NCI-H128 (cell line): ENCODE results near the gene ARFGEF3.
"Not testable (repeated sequence)": the region's sequence is repeated elsewhere in the genome, so short reads cannot be mapped to it uniquely, and the experiment has no call there.

ENCODE experiments used
- DNase-seq: peaks from one replicate; lab custom pipeline; 2025; ENCODE audit not compliant: unreplicated experiment; lab: John Stamatoyannopoulos, UW

ARFGEF3 gene

GRCh38 chr6:138161338-138162110 is at the start of gene ARFGEF3:
Gene ARFGEF3 (plus strand): TSS chr6:138161939. CDS start chr6:138162087, 148 bp downstream.
- no peak for DNase-seq

- DNase-seq: no peak
Observed at GRCh38 chr6:138113588-138114210, 48.0 kb upstream of the ARFGEF3 start.

GRCh38 chr6:138115201-138115600 is 46.5 kb upstream of the ARFGEF3 start:
- no peak for DNase-seq

- DNase-seq: peak; percentile 74
Observed at GRCh38 chr6:138115877-138116660, 45.7 kb upstream of the ARFGEF3 start.

GRCh38 chr6:138116661-138116999 is 45.1 kb upstream of the ARFGEF3 start:
- no peak for DNase-seq

GRCh38 chr6:138117376-138117914 is 44.3 kb upstream of the ARFGEF3 start:
- DNase-seq: no peak

- not testable (repeated sequence) for DNase-seq
Observed at GRCh38 chr6:138119229-138119628, 42.5 kb upstream of the ARFGEF3 start.

GRCh38 chr6:138119976-138120375 is 41.8 kb upstream of the ARFGEF3 start:
- no peak for DNase-seq

- DNase-seq: no peak
Observed at GRCh38 chr6:138124096-138124495, 37.6 kb upstream of the ARFGEF3 start.

GRCh38 chr6:138128096-138128495 is 33.6 kb upstream of the ARFGEF3 start:
- DNase-seq: no peak

- no peak for DNase-seq
Observed at GRCh38 chr6:138129190-138129589, 32.5 kb upstream of the ARFGEF3 start.

- DNase-seq: no peak
Observed at GRCh38 chr6:138142806-138143205, 18.9 kb upstream of the ARFGEF3 start.

- no peak for DNase-seq
Observed at GRCh38 chr6:138145402-138145801, 16.3 kb upstream of the ARFGEF3 start.

GRCh38 chr6:138146544-138146943 is 15.2 kb upstream of the ARFGEF3 start:
- no peak for DNase-seq

GRCh38 chr6:138155443-138155842 is 6.3 kb upstream of the ARFGEF3 start:
- DNase-seq: no peak

GRCh38 chr6:138157986-138158638 is 3.6 kb upstream of the ARFGEF3 start:
- DNase-seq: no peak

- DNase-seq: no peak
Observed at GRCh38 chr6:138159246-138159645, 2.5 kb upstream of the ARFGEF3 start.

- DNase-seq: no peak
Observed at GRCh38 chr6:138160329-138161087, 1.2 kb upstream of the ARFGEF3 start.

- no peak for DNase-seq
Observed at GRCh38 chr6:138161088-138161337, 726 bp upstream of the ARFGEF3 start.

GRCh38 chr6:138162111-138162954 is 594 bp downstream of the ARFGEF3 start:
- DNase-seq: no peak
